GM12878 (cell line): ENCODE results near the gene ADRA2B. TPM values are rescaled to one million over a fixed set of nuclear protein-coding genes. Genes with fewer than 3 reads are reported as not detected.

Experiments
- ATAC-seq: fragments of 200-7000 bp; cut with Tn5 transposase; 3 replicates; pipeline ENCODE4 v1.9.1; 2020; ENCODE audit warnings: mild to moderate bottlenecking, moderate library complexity
- BruUV-seq: library from RNA; stranded (reverse); fragments of 400-500 nt; replicated peaks from 2 replicates; lab custom pipeline; 2021; lab: Mats Ljungman, UMichigan
- CTCF ChIA-PET: fragments of 300-600 bp; sonication (Branson Sonifier 250); formaldehyde crosslinking; extraction: SDS; loops from one replicate; lab custom pipeline; 2021; ENCODE audit warnings: inconsistent platforms; lab: Yijun Ruan, JAX
- POLR2A ChIA-PET: fragments of 350-600 bp; formaldehyde crosslinking; extraction: SDS; loops from one replicate; lab custom pipeline; 2021; ENCODE audit warnings: inconsistent platforms; lab: Charles Lee
- RAD21 ChIA-PET: fragments of 300-600 bp; sonication (Branson Sonifier 250); formaldehyde crosslinking; loops from one replicate; lab custom pipeline; 2023; ENCODE audit warnings: antibody characterized with exemption; ENCODE audit not compliant: unreplicated experiment; lab: Charles Lee
- SMC1A ChIA-PET: fragments of 300-600 bp; sonication (Branson Sonifier 250); formaldehyde crosslinking; loops from one replicate; lab custom pipeline; 2023; ENCODE audit not compliant: unreplicated experiment, uncharacterized antibody; lab: Charles Lee
- DNase-seq: peaks from one replicate; pipeline ENCODE4 v3.0.0-alpha.2; 2011; ENCODE audit warnings: low read depth, low spot score
- FAIRE-seq: peaks from 3 replicates; lab custom pipeline; 2011; peaks lifted over from hg19 to GRCh38; lab: Jason Lieb, UNC
- H2AFZ ChIP-seq: 2 replicates; pipeline ENCODE4 v1.6.0; 2011; ENCODE audit warnings: low read depth, low read length, control low read depth; ENCODE audit not compliant: control insufficient read depth
- H3K27ac ChIP-seq: 2 replicates; pipeline ENCODE4 v1.5.1; 2011; ENCODE audit warnings: control low read depth; ENCODE audit not compliant: control insufficient read depth, insufficient read depth
- H3K27me3 ChIP-seq, 2 experiments: replicated peaks in 1 of 2; 2 replicates each; pipeline versions ENCODE4 v1.6.0 to v1.6.1; 2011; ENCODE audit warnings: low read length in 1 of 2; ENCODE audit not compliant: control insufficient read depth in 2 of 2, insufficient read depth in 2 of 2
- H3K36me3 ChIP-seq, 2 experiments: 2 replicates each; pipeline ENCODE4 v1.5.1; 2011; ENCODE audit warnings: low read length in 1 of 2; ENCODE audit not compliant: control insufficient read depth in 2 of 2, insufficient read depth in 2 of 2
- H3K4me1 ChIP-seq: 2 replicates; pipeline ENCODE4 v1.6.1; 2011; ENCODE audit warnings: mild to moderate bottlenecking, low read length, moderate library complexity, mixed read lengths; ENCODE audit not compliant: control insufficient read depth, insufficient read depth
- H3K4me2 ChIP-seq: 2 replicates; pipeline ENCODE4 v1.6.0; 2011; ENCODE audit warnings: control low read depth; ENCODE audit not compliant: control insufficient read depth, insufficient read depth
- H3K4me3 ChIP-seq: fragments of 200-600 bp; sonication (generic); 2 replicates; pipeline ENCODE4 v1.5.1; 2016
- H3K79me2 ChIP-seq: 2 replicates; pipeline ENCODE4 v1.6.0; 2011; ENCODE audit warnings: low read length; ENCODE audit not compliant: control insufficient read depth, insufficient read depth
- H3K9ac ChIP-seq: 2 replicates; pipeline ENCODE4 v1.8.0; 2011; ENCODE audit warnings: low read length, control low read depth, mixed read lengths; ENCODE audit not compliant: control insufficient read depth, insufficient read depth
- H3K9me3 ChIP-seq: replicated peaks from 3 replicates; pipeline ENCODE4 v1.5.1; 2011; ENCODE audit warnings: mild to moderate bottlenecking, low read length; ENCODE audit not compliant: control insufficient read depth, insufficient read depth
- H4K20me1 ChIP-seq: 2 replicates; pipeline ENCODE4 v1.6.0; 2011; ENCODE audit not compliant: control insufficient read depth, insufficient read depth
- ATF3 ChIP-seq: IDR thresholded peaks from 2 replicates; pipeline ENCODE4 v1.6.1; 2011; ENCODE audit warnings: low read depth, mild to moderate bottlenecking, low read length, moderate library complexity, borderline replicate concordance; ENCODE audit errors: extremely low read depth
- BCL3 ChIP-seq: IDR thresholded peaks from 2 replicates; pipeline ENCODE4 v1.6.1; 2011; ENCODE audit warnings: borderline replicate concordance, low read depth, mild to moderate bottlenecking, moderate library complexity, low read length; ENCODE audit not compliant: insufficient read depth, poor library complexity, severe bottlenecking
- CTCF ChIP-seq, 3 experiments: IDR thresholded peaks in 2 of 3; conservative IDR thresholded peaks in 1 of 3; 2 replicates each; pipeline ENCODE4 v1.5.1; 2011; ENCODE audit warnings: low read depth in 3 of 3, low read length in 3 of 3, mild to moderate bottlenecking in 3 of 3, control low read depth in 2 of 3, moderate library complexity in 2 of 3, inconsistent platforms in 1 of 3, mixed read lengths in 1 of 3; ENCODE audit not compliant: control insufficient read depth in 2 of 3, insufficient read depth in 1 of 3; ENCODE audit errors: extremely low read depth in 1 of 3
- ESRRA ChIP-seq: IDR thresholded peaks from 2 replicates; pipeline ENCODE4 v1.6.1; 2012; ENCODE audit warnings: mild to moderate bottlenecking, low read length, improper control_type of control experiment
- HSF1 ChIP-seq: fragments of 150-350 bp; IDR thresholded peaks from 2 replicates; pipeline ENCODE4 v1.6.1; 2014; ENCODE audit warnings: mild to moderate bottlenecking, low read depth, low read length
- MXI1 ChIP-seq: fragments of 150-350 bp; IDR thresholded peaks from 2 replicates; pipeline ENCODE4 v1.6.1; 2011; ENCODE audit warnings: low read depth, mild to moderate bottlenecking, inconsistent platforms, low read length, improper control_type of control experiment
- PKNOX1 ChIP-seq: fragments of 450-650 bp; IDR thresholded peaks from 2 replicates; pipeline ENCODE4 v1.6.1; 2016; ENCODE audit warnings: mild to moderate bottlenecking
- RUNX3 ChIP-seq: IDR thresholded peaks from 2 replicates; pipeline ENCODE4 v1.6.1; 2012; ENCODE audit warnings: low read length, inconsistent platforms
- SMARCA5 ChIP-seq: fragments of 450-650 bp; IDR thresholded peaks from 2 replicates; pipeline ENCODE4 v1.6.1; 2017; ENCODE audit warnings: mild to moderate bottlenecking
- ZNF217 ChIP-seq: fragments of 450-650 bp; IDR thresholded peaks from 2 replicates; pipeline ENCODE4 v1.6.1; 2017; ENCODE audit warnings: antibody characterized with exemption, mild to moderate bottlenecking
- ZNF622 ChIP-seq: fragments of 450-650 bp; IDR thresholded peaks from 2 replicates; pipeline ENCODE4 v1.6.1; 2017; ENCODE audit warnings: mild to moderate bottlenecking, inconsistent platforms
- WGBS: methylation state at CpG from one replicate; pipeline ENCODE4 v1.1.6; 2016; ENCODE audit warnings: low lambda C conversion rate; ENCODE audit not compliant: insufficient replicate concordance, insufficient coverage; ENCODE audit errors: missing lambda C conversion rate; 5-methylcytosine and 5-hydroxymethylcytosine counted together
- in situ Hi-C: fragments of 300-500 bp; cut with MboI; formaldehyde crosslinking; loops from 9 replicates; pipeline ENCODE4 v1.14.3; 2018; ENCODE audit warnings: mixed read lengths
- intact Hi-C: fragments of 100-400 bp; cut with micrococcal nuclease; formaldehyde crosslinking; loops from one replicate; pipeline ENCODE4 v1.14.2; 2022; ENCODE audit not compliant: unreplicated experiment
- polyA plus RNA-seq, 11 experiments: library from polyadenylated mRNA; depleted of rRNA in 4 of 11; unstranded in 6 of 11; stranded (reverse) in 5 of 11; fragments of >200 nt; fragmentation: Nextera tagmentation in 4 of 11; fragmentation: Illumina TruSeq in 1 of 11; extraction: Ambion mirVana in 4 of 11; extraction: Trizol in 1 of 11; gene quantifications; 1 replicate in 1 of 11; 2 replicates in 10 of 11; pipeline versions ENCODE4 v1.2.1 to v1.2.3, GENCODE V29; 2011 to 2016; ENCODE audit warnings: inconsistent platforms in 2 of 11, missing spikeins in 2 of 11, low read depth in 1 of 11
- total RNA-seq, 4 experiments: library from RNA; depleted of rRNA in 3 of 4; stranded (reverse); fragments of >200 nt in 3 of 4; fragmentation: Illumina TruSeq in 1 of 4; extraction: Trizol in 1 of 4; gene quantifications; 2 replicates each; pipeline versions ENCODE4 v1.2.1 to v1.2.3, GENCODE V29; 2013 to 2021
- TF ChIP-seq, protein P1 (sequence below): fragments of 450-650 bp; IDR thresholded peaks from 2 replicates; pipeline ENCODE4 v1.6.1; 2016; ENCODE audit warnings: mild to moderate bottlenecking

The ADRA2B gene
- total and polyA plus RNA-seq, 10 of the 15 experiments (the other 5 are each of a cell fraction or from before 2014, with no cell fraction given): 0.01 to 0.10 (median 0.04) TPM; not detected in 6

DNA sequence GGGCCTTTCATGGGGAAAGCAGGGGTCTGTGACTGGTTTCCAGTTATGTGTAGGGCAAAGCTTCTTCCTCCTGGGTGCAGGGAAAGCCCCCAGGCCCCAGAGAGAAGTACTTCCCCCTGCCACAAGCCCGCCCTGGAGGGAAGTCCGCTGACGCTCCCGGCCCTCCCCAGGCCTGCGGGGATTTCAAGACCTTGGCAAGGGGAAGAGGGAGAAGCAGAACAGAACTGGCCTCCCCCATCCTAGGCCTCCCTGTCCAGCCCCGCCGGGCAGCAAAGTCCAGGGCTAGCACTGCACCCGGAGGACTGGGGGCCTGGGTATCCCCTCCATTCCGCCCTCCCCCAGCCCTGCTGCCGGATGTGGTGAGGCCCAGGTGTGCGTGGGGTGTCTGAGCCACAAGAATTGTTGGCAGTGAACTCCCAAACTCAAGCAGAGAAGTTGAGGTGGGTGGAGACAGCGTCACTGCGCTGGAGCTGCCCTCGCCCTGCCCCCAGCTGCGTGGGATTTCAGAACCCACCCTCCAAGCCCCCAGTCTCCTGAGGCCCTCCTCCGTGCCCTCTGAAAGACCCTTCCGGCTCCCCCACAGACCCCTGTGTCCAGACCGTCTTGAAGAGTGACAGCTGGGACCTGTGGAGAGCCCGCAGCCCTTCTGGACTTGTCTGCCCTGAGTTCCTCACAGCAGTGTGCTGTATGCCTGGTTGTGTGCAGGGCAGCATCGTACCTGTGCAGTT, 29.9 kb upstream of the ADRA2B start (continued):
- TF ChIP-seq, protein P1, sequence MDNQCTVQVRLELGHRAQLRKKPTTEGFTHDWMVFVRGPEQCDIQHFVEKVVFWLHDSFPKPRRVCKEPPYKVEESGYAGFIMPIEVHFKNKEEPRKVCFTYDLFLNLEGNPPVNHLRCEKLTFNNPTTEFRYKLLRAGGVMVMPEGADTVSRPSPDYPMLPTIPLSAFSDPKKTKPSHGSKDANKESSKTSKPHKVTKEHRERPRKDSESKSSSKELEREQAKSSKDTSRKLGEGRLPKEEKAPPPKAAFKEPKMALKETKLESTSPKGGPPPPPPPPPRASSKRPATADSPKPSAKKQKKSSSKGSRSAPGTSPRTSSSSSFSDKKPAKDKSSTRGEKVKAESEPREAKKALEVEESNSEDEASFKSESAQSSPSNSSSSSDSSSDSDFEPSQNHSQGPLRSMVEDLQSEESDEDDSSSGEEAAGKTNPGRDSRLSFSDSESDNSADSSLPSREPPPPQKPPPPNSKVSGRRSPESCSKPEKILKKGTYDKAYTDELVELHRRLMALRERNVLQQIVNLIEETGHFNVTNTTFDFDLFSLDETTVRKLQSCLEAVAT: peak; percentile 93
- TF ChIP-seq MXI1 (peak; percentile 37; the same call in 1 of the 2 replicates), BCL3 (peak; percentile 74), ZNF622 (no peak)

DNA sequence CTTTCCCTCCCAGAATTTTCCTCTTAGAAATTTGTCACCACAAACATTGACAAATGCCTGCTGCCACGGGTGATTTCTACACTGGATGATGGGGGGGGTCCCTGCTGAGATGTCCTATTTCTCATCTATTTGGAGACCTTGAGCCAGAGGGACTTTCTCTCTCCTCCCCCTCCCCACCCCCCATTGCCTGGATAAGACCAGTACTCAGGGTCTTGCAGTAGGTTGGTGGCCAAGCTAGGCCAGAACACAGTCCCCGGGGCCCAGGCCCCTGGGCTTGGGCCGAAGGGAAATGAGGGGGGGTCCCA, 29.4 kb upstream of the ADRA2B start:
- Histone ChIP-seq H3K4me3 (peak overlapping the region; percentile 92), H3K9me3 (no peaks in the 10 kb centered on the region), H4K20me1 (no peaks in the 10 kb centered on the region), H3K4me1 (peaks cover 45% of the 10 kb centered on the region), H3K9ac (peak overlapping the region; percentile 89), H3K27me3 (no peaks in the 10 kb centered on the region), H2AFZ (no peak overlapping the region), H3K36me3 (peaks cover 7% of the 10 kb centered on the region in 2 experiments; a peak in 2 of 4 replicates), H3K79me2 (peaks cover 29% of the 10 kb centered on the region), H3K27ac (peak overlapping the region; percentile 89), H3K4me2 (peak overlapping the region; percentile 95)
- WGBS: 0% methylated on average over 3 of the region's 3 CpGs
- CTCF ChIA-PET: interaction anchor here (5.0 to 14.4 kb wide), 3 partner anchors 12 to 26 kb away, joined by 42 to 535 read pairs (median 68); no protein-coding TSS in a partner anchor
- ATAC-seq: 0 out of 3 replicates have a peak, but pooled peaks have one; percentile 0
- in situ Hi-C loops (no loop called here), intact Hi-C loops (loop anchor here (1.0 to 5.0 kb wide), 5 partner anchors 12 to 382 kb away; partner anchors contain the start of genes NCAPH and STARD7)
- RAD21 ChIA-PET: interaction anchor here (2.1 to 18.1 kb wide), 4 partner anchors 12 to 88 kb away, joined by 9 to 463 read pairs (median 116); no protein-coding TSS in a partner anchor
- SMC1A ChIA-PET: interaction anchor here (3.9 to 14.4 kb wide), 3 partner anchors 12 to 27 kb away, joined by 52 to 338 read pairs (median 139); no protein-coding TSS in a partner anchor
- POLR2A ChIA-PET: interaction anchor here (0.6 to 9.5 kb wide), 5 partner anchors 13 to 58 kb away, joined by 3 to 161 read pairs (median 15); no protein-coding TSS in a partner anchor
- FAIRE-seq: no peak
- TSS peak; percentile 88 for BruUV-seq
- no peak for DNase-seq
- TF ChIP-seq PKNOX1 (peak; percentile 33; the same call in 1 of the 2 replicates), ZNF217 (peak; percentile 33), SMARCA5 (peak; percentile 31; the same call in 1 of the 2 replicates), CTCF (IDR thresholded peaks at IDR 0.05 in 2 of 3, conservative IDR thresholded peaks at IDR 0.05 in 1 of 3; ENCODE audit: control insufficient read depth in 2 of 3, extremely low read depth in 1 of 3, insufficient read depth in 1 of 3, low read depth in 3 of 3, low read length in 3 of 3) (no peak), ESRRA (no peak), RUNX3 (no peak), ATF3 (no peak), HSF1 (no peak)
